SK-N-MC (cell line): Measurements from ENCODE around the gene EIF3D.

Experiments
- EZH2 ChIP-seq: fragments of 200-600 bp; sonication (generic); IDR thresholded peaks from one replicate; pipeline ENCODE4 v1.6.1; 2017; ENCODE audit warnings: antibody characterized with exemption
- POLR2AphosphoS5 ChIP-seq: IDR thresholded peaks from 2 replicates; pipeline ENCODE4 v1.6.1; 2012; ENCODE audit warnings: mild to moderate bottlenecking, low read depth, low read length, borderline replicate concordance

DNA sequence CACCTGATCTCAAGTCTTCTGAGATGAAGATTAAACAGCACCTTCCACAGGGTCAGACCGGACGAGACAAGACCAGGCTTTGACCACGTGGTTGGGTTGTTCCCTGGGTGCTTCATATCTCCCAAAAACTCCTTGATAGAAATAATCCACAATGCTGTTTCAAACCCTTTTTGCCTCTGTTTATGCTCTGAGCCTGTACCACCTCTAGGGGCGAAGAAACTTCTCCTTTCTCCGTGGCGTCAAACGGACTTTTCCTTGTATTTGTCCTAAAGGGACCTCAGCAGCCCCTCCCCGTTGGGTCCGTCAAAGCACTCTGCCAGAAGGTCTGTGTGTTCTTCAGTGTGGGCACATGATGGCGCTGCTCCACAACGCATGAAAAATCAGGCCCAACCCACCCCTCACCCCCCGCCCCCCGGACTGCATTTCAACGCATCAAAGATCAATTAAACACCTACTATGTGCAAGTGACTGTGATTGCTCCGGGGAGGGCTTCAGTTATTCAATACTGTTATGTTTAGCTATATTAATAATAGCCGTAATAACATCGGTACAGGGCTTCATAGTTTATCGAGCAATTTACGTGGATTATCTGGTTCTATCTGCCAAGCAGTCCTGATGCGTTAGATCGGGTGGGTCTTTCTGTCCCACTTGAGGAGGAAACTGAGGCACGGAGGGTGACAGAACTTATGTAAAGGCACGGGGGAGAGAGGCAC lies 17.3 kb upstream of the EIF3D start:
- TF ChIP-seq EZH2 (no peak), POLR2AphosphoS5 (no peak)
